Mucosa of gallbladder (tissue), 1 donor: Measurements from ENCODE around the gene AGT. TPM values are rescaled to one million over a fixed set of nuclear protein-coding genes. Genes with fewer than 3 reads are reported as not detected.

ENCODE experiments used
- total RNA-seq: library from RNA; stranded (reverse); gene quantifications from one replicate; pipeline ENCODE4 v1.2.1, GENCODE V29; 2021
- donor health status: DM: no; HTN: no; CAD: no.

Gene AGT
- total RNA-seq, 1 donor from 2014 or later, result 341 TPM

Other genes starting within 250 kb of the AGT start
- gene COG2, start 71.6 kb downstream of the AGT start, total RNA-seq, result 41.1 TPM
- gene CAPN9, start 33.3 kb upstream of the AGT start, total RNA-seq, result 0.83 TPM
- 152 TPM for gene C1orf198, start 154.4 kb upstream of the AGT start, total RNA-seq